HepG2 (cell line): ENCODE data around the gene PYGO2. TPM values are rescaled to one million over a fixed set of nuclear protein-coding genes. Genes with fewer than 3 reads are reported as not detected.
A peak's percentile ranks its signal among the peaks of the same experiment; 100 is the strongest.

Source experiments
- ASH2L ChIP-seq: fragments of 300-600, 200-600 bp; sonication (generic); IDR thresholded peaks from 2 replicates; pipeline ENCODE4 v1.7.0; 2017; ENCODE audit warnings: low read depth, mild to moderate bottlenecking, moderate library complexity, mixed read lengths, low read length; ENCODE audit not compliant: insufficient read length
- CBFB ChIP-seq: sonication (generic); formaldehyde crosslinking; IDR thresholded peaks from 2 replicates; pipeline ENCODE4 v1.4.0; 2020; ENCODE audit warnings: missing genetic modification reagents
- GATAD1 ChIP-seq: IDR thresholded peaks from 2 replicates; pipeline ENCODE4 v1.6.1; 2016; ENCODE audit warnings: missing genetic modification reagents, missing compliant biosample characterization
- JUN ChIP-seq: sonication (generic); formaldehyde crosslinking; IDR thresholded peaks from 2 replicates; pipeline ENCODE4 v1.4.0; 2020; ENCODE audit warnings: mild to moderate bottlenecking, missing genetic modification reagents
- MATR3 ChIP-seq: sonication (generic); formaldehyde crosslinking; IDR thresholded peaks from 2 replicates; pipeline ENCODE4 v1.4.0; 2020; ENCODE audit warnings: missing genetic modification reagents
- MED8 ChIP-seq: sonication (generic); formaldehyde crosslinking; IDR thresholded peaks from 2 replicates; pipeline ENCODE4 v1.8.1; 2023; ENCODE audit warnings: mild to moderate bottlenecking, missing genetic modification reagents; ENCODE audit not compliant: insufficient replicate concordance
- MLLT10 ChIP-seq: sonication (generic); formaldehyde crosslinking; IDR thresholded peaks from 2 replicates; pipeline ENCODE4 v1.4.0; 2020; ENCODE audit warnings: missing genetic modification reagents
- NR3C1 ChIP-seq: sonication (generic); formaldehyde crosslinking; IDR thresholded peaks from 2 replicates; pipeline ENCODE4 v1.4.0; 2020; ENCODE audit warnings: missing genetic modification reagents
- PRDM4 ChIP-seq: sonication (generic); formaldehyde crosslinking; IDR thresholded peaks from 2 replicates; pipeline ENCODE4 v1.9.0; 2021; ENCODE audit warnings: missing genetic modification reagents, borderline replicate concordance
- RBM22 ChIP-seq: fragments of 200-400 bp; formaldehyde crosslinking; optimal IDR thresholded peaks from 2 replicates; pipeline ENCODE3; 2017; ENCODE audit warnings: mild to moderate bottlenecking, low read length, moderate library complexity
- STAG1 ChIP-seq: sonication (generic); formaldehyde crosslinking; IDR thresholded peaks from 2 replicates; pipeline ENCODE4 v1.4.0; 2020; ENCODE audit warnings: missing genetic modification reagents
- TBX3 ChIP-seq: fragments of 450-650 bp; IDR thresholded peaks from 2 replicates; pipeline ENCODE4 v1.6.1; 2017; ENCODE audit warnings: antibody characterized with exemption, mild to moderate bottlenecking, inconsistent platforms, borderline replicate concordance
- TERF1 ChIP-seq: sonication (generic); formaldehyde crosslinking; IDR thresholded peaks from 2 replicates; pipeline ENCODE4 v1.8.0; 2022; ENCODE audit warnings: mild to moderate bottlenecking, missing genetic modification reagents, moderate library complexity
- ZNF383 ChIP-seq: sonication (generic); formaldehyde crosslinking; IDR thresholded peaks from 2 replicates; pipeline ENCODE4 v1.4.0; 2020; ENCODE audit warnings: missing genetic modification reagents, mild to moderate bottlenecking, borderline replicate concordance
- ZNF574 ChIP-seq: sonication (generic); formaldehyde crosslinking; IDR thresholded peaks from 2 replicates; pipeline ENCODE4 v1.4.0; 2020; ENCODE audit warnings: missing genetic modification reagents
- ZNF850 ChIP-seq: sonication (generic); formaldehyde crosslinking; conservative IDR thresholded peaks from 2 replicates; pipeline ENCODE4 v1.9.0; 2021; ENCODE audit warnings: mild to moderate bottlenecking, missing genetic modification reagents
- ZSCAN9 ChIP-seq: IDR thresholded peaks from 2 replicates; pipeline ENCODE4 v1.6.1; 2016; ENCODE audit warnings: borderline replicate concordance
- polyA plus RNA-seq, 8 experiments: library from polyadenylated mRNA; depleted of rRNA in 3 of 8; stranded (reverse) in 7 of 8; unstranded in 1 of 8; fragments of >200 nt; fragmentation: Illumina TruSeq in 4 of 8; extraction: Trizol in 4 of 8; gene quantifications; 2 replicates each; pipeline versions ENCODE4 v1.2.1 to v1.2.3, GENCODE V29; 2011 to 2016; ENCODE audit warnings: low read depth in 4 of 8, missing spikeins in 1 of 8, mixed read lengths in 1 of 8; ENCODE audit not compliant: insufficient read depth in 1 of 8
- total RNA-seq, 5 experiments: library from RNA; depleted of rRNA; stranded (reverse); fragments of >200 nt; fragmentation: Illumina TruSeq; extraction: Trizol; gene quantifications; 2 replicates each; pipeline ENCODE4 v1.2.3, GENCODE V29; 2016; ENCODE audit warnings: low read depth in 1 of 5

PYGO2 gene
- total and polyA plus RNA-seq, 2 of the 13 experiments (the other 11 are each of a cell fraction or from before 2014, with no cell fraction given), result 20.3 to 21.8 TPM

GRCh38 chr1:155001675-155002463, 40.3 kb upstream of the PYGO2 start (continued):
- TF ChIP-seq ZNF574 (CRISPR knock-in tag) (no peak), ZNF850 (no peak), ZSCAN9 (CRISPR knock-in tag) (no peak), PRDM4 (no peak), MLLT10 (CRISPR knock-in tag) (no peak), RBM22 (no peak), ZNF383 (CRISPR knock-in tag) (no peak), JUN (CRISPR knock-in tag) (no peak), STAG1 (CRISPR knock-in tag) (no peak), TBX3 (no peak; the same call in 1 of the 2 replicates), MATR3 (no peak), MED8 (CRISPR knock-in tag) (no peak), CBFB (no peak), GATAD1 (CRISPR knock-in tag) (no peak), TERF1 (CRISPR knock-in tag) (no peak), NR3C1 (CRISPR knock-in tag) (no peak), ASH2L (peak; percentile 19)
